ENCODE measurements around the gene COBLL1.

Gene COBLL1

GRCh38 chr2:164816900-164817299, 24.7 kb downstream of the COBLL1 start:
- peaks cover 9% of the 10 kb centered on the region for H3K4me1 ChIP-seq (ENCODE audit: control insufficient read depth, insufficient read depth, low read length, poor library complexity, severe bottlenecking)
- no peak overlapping the region for H3K4me3 ChIP-seq (ENCODE audit: extremely low read depth, insufficient read depth, low read length, poor library complexity, severe bottlenecking)
- peak overlapping the region; percentile 36 for H3K27ac ChIP-seq (ENCODE audit: low read depth, low read length, severe bottlenecking)
- no peaks in the 10 kb centered on the region for H3K36me3 ChIP-seq (ENCODE audit: control insufficient read depth, insufficient read depth, low read length)
- no peaks in the 10 kb centered on the region for H3K9me3 ChIP-seq (ENCODE audit: control insufficient read depth, low read length)

DNA sequence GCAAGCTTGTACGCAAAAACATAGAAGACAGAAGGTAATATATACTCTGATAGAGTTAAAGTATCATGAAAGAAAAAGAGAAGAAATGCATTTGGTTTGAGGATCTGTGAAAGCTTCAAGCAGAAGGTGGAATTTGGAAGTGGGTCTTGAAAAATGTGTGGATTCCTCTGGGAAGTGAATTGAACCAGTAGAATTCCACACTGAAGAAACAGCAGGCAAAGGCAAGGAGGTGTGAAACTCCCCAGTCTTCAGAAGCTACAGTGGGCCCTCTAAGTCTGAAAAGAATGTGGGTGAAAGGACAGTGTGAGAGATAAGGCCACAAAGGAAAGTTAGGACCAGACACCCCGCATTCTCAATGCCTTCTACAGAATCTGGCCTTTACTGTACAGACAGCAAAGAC, 25.6 kb downstream of the COBLL1 start:
- WGBS, 2 experiments (ENCODE audit: insufficient coverage in 2 of 2): 100% methylated on average over 1 of the region's 2 CpGs
- no peaks in the 10 kb centered on the region for H3K9me3 ChIP-seq (ENCODE audit: control insufficient read depth, low read length)
- H3K4me1 ChIP-seq (ENCODE audit: control insufficient read depth, insufficient read depth, low read length, poor library complexity, severe bottlenecking): peaks cover 9% of the 10 kb centered on the region
- H3K4me3 ChIP-seq (ENCODE audit: extremely low read depth, insufficient read depth, low read length, poor library complexity, severe bottlenecking): no peak overlapping the region
- H3K27ac ChIP-seq (ENCODE audit: low read depth, low read length, severe bottlenecking): peak overlapping the region; percentile 81
- no peaks in the 10 kb centered on the region for H3K36me3 ChIP-seq (ENCODE audit: control insufficient read depth, insufficient read depth, low read length)

DNA sequence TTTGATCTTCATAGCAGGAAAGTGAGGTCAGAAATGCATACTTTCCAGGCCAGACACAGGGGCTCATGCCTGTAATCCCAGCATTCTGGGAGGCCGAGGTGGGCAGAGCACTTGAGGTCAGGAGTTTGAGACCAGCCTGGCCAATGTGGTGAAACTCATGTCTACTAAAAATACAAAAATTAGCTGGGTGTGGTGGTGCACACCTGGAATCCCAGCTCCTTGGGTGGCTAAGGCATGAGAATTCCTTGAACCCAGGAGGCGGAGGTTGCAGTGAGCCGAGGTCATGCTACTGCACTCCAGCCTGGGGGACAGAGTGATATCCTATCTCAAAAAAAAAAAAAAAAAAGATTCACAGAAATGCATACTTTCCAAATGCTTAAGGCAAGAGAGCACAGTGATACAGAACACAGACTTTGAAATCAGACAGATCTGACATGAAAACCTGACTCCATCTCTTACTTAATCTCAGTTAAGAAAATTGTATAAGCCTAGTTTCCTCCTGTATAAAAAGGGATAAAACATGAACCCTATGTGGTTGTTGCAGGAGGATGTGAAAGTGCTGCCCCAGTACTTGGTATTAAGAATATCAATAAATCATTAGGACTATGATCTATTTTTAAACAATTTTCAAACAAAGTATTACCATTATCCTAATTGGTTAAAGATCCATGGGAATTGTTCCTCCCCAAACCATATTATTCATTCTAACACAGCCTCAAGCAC, 26.4 kb downstream of the COBLL1 start:
- Histone ChIP-seq H3K4me3 (ENCODE audit: extremely low read depth, insufficient read depth, low read length, poor library complexity, severe bottlenecking) (no peak overlapping the region), H3K4me1 (ENCODE audit: control insufficient read depth, insufficient read depth, low read length, poor library complexity, severe bottlenecking) (peaks cover 9% of the 10 kb centered on the region), H3K27ac (ENCODE audit: low read depth, low read length, severe bottlenecking) (peak overlapping the region; percentile 81), H3K36me3 (ENCODE audit: control insufficient read depth, insufficient read depth, low read length) (no peaks in the 10 kb centered on the region), H3K9me3 (ENCODE audit: control insufficient read depth, low read length) (no peaks in the 10 kb centered on the region)
- 83 to 85% methylated on average over 2 to 3 of the region's 3 CpGs for WGBS, 2 experiments (ENCODE audit: insufficient coverage in 2 of 2)

DNA sequence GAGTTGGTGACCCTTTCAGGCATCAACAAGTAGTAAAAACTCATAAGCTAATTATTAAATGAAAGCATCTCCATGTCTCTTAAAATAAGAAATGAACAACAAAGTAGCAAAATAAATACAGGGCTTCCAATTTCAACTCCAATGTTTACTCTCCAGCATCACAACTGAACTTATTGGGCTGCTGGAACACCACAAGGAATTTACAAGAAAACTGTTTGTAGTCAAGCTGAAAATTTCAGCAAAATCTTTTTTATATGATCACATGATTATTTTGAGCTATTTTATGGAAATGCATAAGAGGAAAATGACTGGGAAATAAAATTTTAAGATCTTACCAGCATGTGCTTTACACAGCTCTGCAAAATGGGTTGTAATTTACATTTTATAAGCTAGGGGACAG, 28.1 kb downstream of the COBLL1 start:
- Histone ChIP-seq H3K36me3 (ENCODE audit: control insufficient read depth, insufficient read depth, low read length) (no peaks in the 10 kb centered on the region), H3K4me3 (ENCODE audit: extremely low read depth, insufficient read depth, low read length, poor library complexity, severe bottlenecking) (no peak overlapping the region), H3K4me1 (ENCODE audit: control insufficient read depth, insufficient read depth, low read length, poor library complexity, severe bottlenecking) (peaks cover 12% of the 10 kb centered on the region), H3K27ac (ENCODE audit: low read depth, low read length, severe bottlenecking) (no peak overlapping the region), H3K9me3 (ENCODE audit: control insufficient read depth, low read length) (no peaks in the 10 kb centered on the region)

- peaks cover 12% of the 10 kb centered on the region for H3K4me1 ChIP-seq (ENCODE audit: control insufficient read depth, insufficient read depth, low read length, poor library complexity, severe bottlenecking)
- no peak overlapping the region for H3K27ac ChIP-seq (ENCODE audit: low read depth, low read length, severe bottlenecking)
- H3K36me3 ChIP-seq (ENCODE audit: control insufficient read depth, insufficient read depth, low read length): no peaks in the 10 kb centered on the region
- no CpG with 5 or more reads among the region's 1 CpG for WGBS, 2 experiments (ENCODE audit: insufficient coverage in 2 of 2)
- no peaks in the 10 kb centered on the region for H3K9me3 ChIP-seq (ENCODE audit: control insufficient read depth, low read length)
- no peak overlapping the region for H3K4me3 ChIP-seq (ENCODE audit: extremely low read depth, insufficient read depth, low read length, poor library complexity, severe bottlenecking)
Measured at GRCh38 chr2:164812378-164812777, 29.2 kb downstream of the COBLL1 start.

DNA sequence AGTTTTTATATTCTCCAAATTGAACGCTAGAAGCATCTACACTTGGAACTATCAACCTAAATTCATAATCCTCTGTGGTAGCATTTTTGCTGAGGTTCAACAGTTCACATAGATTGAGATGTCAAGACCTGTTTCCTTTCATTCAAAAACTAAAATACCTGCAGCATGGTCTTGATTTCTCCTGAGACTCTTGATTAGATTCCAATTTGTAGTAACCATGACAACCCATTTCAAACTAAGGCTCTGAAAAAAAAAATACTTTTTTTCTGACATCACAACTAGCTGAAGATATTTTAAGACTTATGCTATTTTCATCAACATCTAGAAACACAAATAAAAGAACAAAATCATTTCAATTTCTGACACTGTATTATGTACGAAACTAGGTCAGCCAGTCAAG, 29.8 kb downstream of the COBLL1 start:
- no peaks in the 10 kb centered on the region for H3K36me3 ChIP-seq (ENCODE audit: control insufficient read depth, insufficient read depth, low read length)
- no peak overlapping the region for H3K4me3 ChIP-seq (ENCODE audit: extremely low read depth, insufficient read depth, low read length, poor library complexity, severe bottlenecking)
- 80% methylated on average over 1 of the region's 2 CpGs; no CpG with 5 or more reads in 1 of the 2 experiments for WGBS, 2 experiments (ENCODE audit: insufficient coverage in 2 of 2)
- H3K27ac ChIP-seq (ENCODE audit: low read depth, low read length, severe bottlenecking): no peak overlapping the region
- H3K4me1 ChIP-seq (ENCODE audit: control insufficient read depth, insufficient read depth, low read length, poor library complexity, severe bottlenecking): peaks cover 12% of the 10 kb centered on the region
- H3K9me3 ChIP-seq (ENCODE audit: control insufficient read depth, low read length): no peaks in the 10 kb centered on the region

DNA sequence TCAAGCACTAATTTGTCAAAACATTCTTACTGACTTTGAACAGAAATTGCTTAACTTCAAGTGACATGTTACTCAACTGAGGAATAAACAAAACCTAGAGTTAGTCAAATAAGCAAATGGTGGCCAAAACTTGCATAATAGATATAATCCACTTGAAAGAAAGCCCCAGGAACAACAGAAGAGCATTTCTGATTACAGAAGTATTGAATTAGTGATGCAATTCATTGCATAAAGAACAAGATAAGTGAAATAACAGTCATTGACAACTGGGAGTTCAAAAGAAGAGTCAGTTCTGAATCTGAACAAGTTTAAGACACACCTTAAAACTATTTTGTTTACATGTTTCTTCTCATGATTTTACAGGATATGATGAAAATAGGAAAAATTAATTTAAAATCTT, 30.8 kb downstream of the COBLL1 start:
- peaks cover 8% of the 10 kb centered on the region for H3K4me1 ChIP-seq (ENCODE audit: control insufficient read depth, insufficient read depth, low read length, poor library complexity, severe bottlenecking)
- no peak overlapping the region for H3K4me3 ChIP-seq (ENCODE audit: extremely low read depth, insufficient read depth, low read length, poor library complexity, severe bottlenecking)
- no peaks in the 10 kb centered on the region for H3K9me3 ChIP-seq (ENCODE audit: control insufficient read depth, low read length)
- H3K27ac ChIP-seq (ENCODE audit: low read depth, low read length, severe bottlenecking): no peak overlapping the region
- no peaks in the 10 kb centered on the region for H3K36me3 ChIP-seq (ENCODE audit: control insufficient read depth, insufficient read depth, low read length)

- Histone ChIP-seq H3K4me3 (ENCODE audit: extremely low read depth, insufficient read depth, low read length, poor library complexity, severe bottlenecking) (no peak overlapping the region), H3K9me3 (ENCODE audit: control insufficient read depth, low read length) (no peaks in the 10 kb centered on the region), H3K36me3 (ENCODE audit: control insufficient read depth, insufficient read depth, low read length) (no peaks in the 10 kb centered on the region), H3K4me1 (ENCODE audit: control insufficient read depth, insufficient read depth, low read length, poor library complexity, severe bottlenecking) (peaks cover 3% of the 10 kb centered on the region), H3K27ac (ENCODE audit: low read depth, low read length, severe bottlenecking) (no peak overlapping the region)
- 83% methylated on average over 1 of the region's 1 CpG; no CpG with 5 or more reads in 1 of the 2 experiments for WGBS, 2 experiments (ENCODE audit: insufficient coverage in 2 of 2)
Measured at GRCh38 chr2:164808776-164809175, 32.8 kb downstream of the COBLL1 start.

- no peaks in the 10 kb centered on the region for H3K9me3 ChIP-seq (ENCODE audit: control insufficient read depth, low read length)
- H3K27ac ChIP-seq (ENCODE audit: low read depth, low read length, severe bottlenecking): peak overlapping the region; percentile 72
- no peak overlapping the region for H3K4me3 ChIP-seq (ENCODE audit: extremely low read depth, insufficient read depth, low read length, poor library complexity, severe bottlenecking)
- no peaks in the 10 kb centered on the region for H3K36me3 ChIP-seq (ENCODE audit: control insufficient read depth, insufficient read depth, low read length)
- 60 to 80% methylated on average over 1 of the region's 4 CpGs for WGBS, 2 experiments (ENCODE audit: insufficient coverage in 2 of 2)
- peaks cover 3% of the 10 kb centered on the region for H3K4me1 ChIP-seq (ENCODE audit: control insufficient read depth, insufficient read depth, low read length, poor library complexity, severe bottlenecking)
Measured at GRCh38 chr2:164803776-164804466, 37.7 kb downstream of the COBLL1 start.

GRCh38 chr2:164802095-164802707, 39.4 kb downstream of the COBLL1 start:
- Histone ChIP-seq H3K27ac (ENCODE audit: low read depth, low read length, severe bottlenecking) (no peak overlapping the region), H3K9me3 (ENCODE audit: control insufficient read depth, low read length) (no peaks in the 10 kb centered on the region), H3K36me3 (ENCODE audit: control insufficient read depth, insufficient read depth, low read length) (no peaks in the 10 kb centered on the region), H3K4me1 (ENCODE audit: control insufficient read depth, insufficient read depth, low read length, poor library complexity, severe bottlenecking) (no peaks in the 10 kb centered on the region), H3K4me3 (ENCODE audit: extremely low read depth, insufficient read depth, low read length, poor library complexity, severe bottlenecking) (no peak overlapping the region)
- WGBS, 2 experiments (ENCODE audit: insufficient coverage in 2 of 2): no CpG with 5 or more reads among the region's 1 CpG

DNA sequence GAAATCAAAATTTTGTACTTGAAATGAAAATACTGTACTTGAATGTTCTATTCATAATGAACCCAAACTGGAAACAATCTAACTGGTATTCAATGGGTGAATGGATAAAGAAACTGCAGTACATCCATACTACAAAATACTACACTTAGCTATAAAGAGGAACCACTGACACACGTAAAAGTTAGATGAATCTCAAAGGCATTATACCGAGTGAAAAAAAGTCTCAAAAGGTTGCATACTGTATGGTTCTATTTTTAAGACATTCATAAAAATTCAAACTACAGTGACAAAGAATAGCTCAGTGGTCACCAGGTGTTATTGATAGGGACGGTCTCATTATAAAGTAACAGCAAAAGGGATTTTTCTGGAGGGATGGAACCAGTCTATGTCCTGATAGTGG, 41.1 kb downstream of the COBLL1 start:
- no peaks in the 10 kb centered on the region for H3K36me3 ChIP-seq (ENCODE audit: control insufficient read depth, insufficient read depth, low read length)
- no peaks in the 10 kb centered on the region for H3K9me3 ChIP-seq (ENCODE audit: control insufficient read depth, low read length)
- WGBS, 2 experiments (ENCODE audit: insufficient coverage in 2 of 2): 100% methylated on average over 1 of the region's 3 CpGs; no CpG with 5 or more reads in 1 of the 2 experiments
- no peaks in the 10 kb centered on the region for H3K4me1 ChIP-seq (ENCODE audit: control insufficient read depth, insufficient read depth, low read length, poor library complexity, severe bottlenecking)
- no peak overlapping the region for H3K4me3 ChIP-seq (ENCODE audit: extremely low read depth, insufficient read depth, low read length, poor library complexity, severe bottlenecking)
- H3K27ac ChIP-seq (ENCODE audit: low read depth, low read length, severe bottlenecking): no peak overlapping the region
